ENCODE data around the gene CASKIN2.

GRCh38 chr17:75557852-75558665, 42.7 kb upstream of the CASKIN2 start:
- TF ChIP-seq CTCF (conservative IDR thresholded peaks at IDR 0.05) (no peak), EZH2 (IDR thresholded peaks at IDR 0.05; ENCODE audit: low read depth) (no peak)
